CD14-positive monocyte (primary cell): Measurements from ENCODE around the gene CYFIP2. TPM values are rescaled to one million over a fixed set of nuclear protein-coding genes. Genes with fewer than 3 reads are reported as not detected.

Source experiments
- DNase-seq, 3 donors: peaks; one replicate each; pipeline ENCODE4 v3.0.0-alpha.2; 2011 to 2022
- H2AFZ ChIP-seq: 2 replicates; pipeline ENCODE4 v1.6.0; 2012; ENCODE audit warnings: mild to moderate bottlenecking, low read depth, low read length, inconsistent platforms; ENCODE audit not compliant: insufficient read depth, poor library complexity, severe bottlenecking
- H3K27ac ChIP-seq, 2 donors: 1 replicate in 1 of 2; 2 replicates in 1 of 2; pipeline ENCODE4 v1.5.1; 2012 to 2013; ENCODE audit warnings: low read length in 2 of 2, control low read depth in 1 of 2, inconsistent platforms in 1 of 2, low read depth in 1 of 2, mild to moderate bottlenecking in 1 of 2
- H3K27me3 ChIP-seq, 2 donors: one replicate each; pipeline versions ENCODE4 v1.6.0 to v1.6.1; 2011 to 2013; ENCODE audit warnings: low read length in 2 of 2; ENCODE audit not compliant: control insufficient read depth in 2 of 2, insufficient read depth in 2 of 2
- H3K36me3 ChIP-seq, 2 donors: replicated peaks in 1 of 2; 1 replicate in 1 of 2; 2 replicates in 1 of 2; pipeline versions ENCODE4 v1.5.1 to v1.6.1; 2012 to 2013; ENCODE audit warnings: low read length in 2 of 2, control low read depth in 1 of 2, inconsistent platforms in 1 of 2, mild to moderate bottlenecking in 1 of 2; ENCODE audit not compliant: insufficient read depth in 2 of 2, control insufficient read depth in 1 of 2
- H3K4me1 ChIP-seq, 2 donors: 1 replicate in 1 of 2; 2 replicates in 1 of 2; pipeline versions ENCODE4 v1.5.1 to v1.6.1; 2012 to 2013; ENCODE audit warnings: low read length in 2 of 2, control low read depth in 1 of 2, inconsistent platforms in 1 of 2, mild to moderate bottlenecking in 1 of 2, moderate library complexity in 1 of 2; ENCODE audit not compliant: insufficient read depth in 2 of 2, control insufficient read depth in 1 of 2
- H3K4me2 ChIP-seq: replicated peaks from 2 replicates; pipeline ENCODE3; 2012; ENCODE audit warnings: low read length, moderate library complexity, mild to moderate bottlenecking; ENCODE audit not compliant: poor library complexity, severe bottlenecking; ENCODE audit errors: extremely low read depth
- H3K4me3 ChIP-seq, 3 experiments: fragments of 200-600 bp in 1 of 3; sonication (generic) in 1 of 3; replicated peaks in 1 of 3; 1 replicate in 2 of 3; 2 replicates in 1 of 3; pipeline ENCODE4 v1.5.1; 2011 to 2013; ENCODE audit warnings: low read length in 3 of 3, mild to moderate bottlenecking in 3 of 3, control low read depth in 2 of 3, low read depth in 2 of 3, inconsistent platforms in 1 of 3, moderate library complexity in 1 of 3
- H3K79me2 ChIP-seq: 2 replicates; pipeline ENCODE4 v1.6.0; 2012; ENCODE audit warnings: mild to moderate bottlenecking, control low read depth, inconsistent platforms, low read length, moderate library complexity; ENCODE audit not compliant: insufficient read depth
- H3K9ac ChIP-seq: 2 replicates; pipeline ENCODE4 v1.6.0; 2017; ENCODE audit warnings: low read length, mild to moderate bottlenecking; ENCODE audit not compliant: insufficient read depth, poor library complexity, severe bottlenecking
- H3K9me3 ChIP-seq, 2 donors: replicated peaks in 1 of 2; 1 replicate in 1 of 2; 2 replicates in 1 of 2; pipeline versions ENCODE4 v1.5.1 to v1.6.1; 2012 to 2013; ENCODE audit warnings: low read length in 2 of 2, control low read depth in 1 of 2; ENCODE audit not compliant: control insufficient read depth in 1 of 2, insufficient read depth in 1 of 2
- H4K20me1 ChIP-seq: 2 replicates; pipeline ENCODE4 v1.6.0; 2012; ENCODE audit warnings: mild to moderate bottlenecking, low read length, control low read depth, moderate library complexity; ENCODE audit not compliant: insufficient read depth
- H3K27ac Mint-ChIP-seq, 7 donors: one replicate each; pipeline ENCODE4 v1.8.0; 2020; ENCODE audit warnings: mild to moderate bottlenecking in 7 of 7, mixed read lengths in 7 of 7, moderate library complexity in 6 of 7, inconsistent platforms in 2 of 7
- H3K27me3 Mint-ChIP-seq, 3 donors: one replicate each; pipeline ENCODE4 v1.8.0; 2021 to 2022; ENCODE audit warnings: low read depth in 3 of 3, mild to moderate bottlenecking in 3 of 3, mixed read lengths in 3 of 3, moderate library complexity in 3 of 3, inconsistent platforms in 1 of 3
- H3K36me3 Mint-ChIP-seq, 2 donors: one replicate each; pipeline ENCODE4 v1.8.0; 2020; ENCODE audit warnings: mixed read lengths in 2 of 2, inconsistent platforms in 1 of 2, mild to moderate bottlenecking in 1 of 2
- H3K4me1 Mint-ChIP-seq: one replicate; pipeline ENCODE4 v1.8.0; 2020; ENCODE audit warnings: mild to moderate bottlenecking, mixed read lengths
- H3K4me3 Mint-ChIP-seq, 2 donors: one replicate each; pipeline ENCODE4 v1.8.0; 2020; ENCODE audit warnings: mild to moderate bottlenecking in 2 of 2, mixed read lengths in 2 of 2, moderate library complexity in 1 of 2
- H3K9me3 Mint-ChIP-seq, 7 donors: one replicate each; pipeline ENCODE4 v1.8.0; 2020 to 2022; ENCODE audit warnings: mixed read lengths in 7 of 7, mild to moderate bottlenecking in 6 of 7, moderate library complexity in 6 of 7, inconsistent platforms in 2 of 7
- CTCF ChIP-seq: fragments of 200-600 bp; IDR thresholded peaks from one replicate; pipeline ENCODE4 v1.8.0; 2022; ENCODE audit warnings: antibody characterized with exemption, mild to moderate bottlenecking
- WGBS: methylation state at CpG from one replicate; pipeline ENCODE4 v1.1.5; 2013; ENCODE audit warnings: missing lambda C conversion rate; ENCODE audit not compliant: insufficient coverage; 5-methylcytosine and 5-hydroxymethylcytosine counted together
- intact Hi-C, 2 donors: fragments of 100-400 bp; cut with micrococcal nuclease; formaldehyde crosslinking; loops; one replicate each; pipeline versions ENCODE4 v1.15.0 to v1.15.1; 2023
- polyA plus RNA-seq, 3 donors: library from polyadenylated mRNA; depleted of rRNA in 1 of 3; unstranded in 2 of 3; stranded (reverse) in 1 of 3; fragments of 300-500 nt in 2 of 3; fragments of >200 nt in 1 of 3; fragmentation: Illumina TruSeq in 2 of 3; gene quantifications; 1 replicate in 2 of 3; 2 replicates in 1 of 3; pipeline ENCODE4 v1.2.3, GENCODE V29; 2012 to 2021

Gene CYFIP2
- polyA plus RNA-seq, 3 donors = 33.6 to 45.6 (median 36.0) TPM

- peak; percentile 70 for TF ChIP-seq CTCF
- Mint-ChIP-seq H3K36me3 (no peaks in the 10 kb centered on the region), H3K9me3 (peaks cover 0 to 12% (median 4%) of the 10 kb centered on the region in 7 donors), H3K4me3 (no peak overlapping the region), H3K27me3 (peaks cover 2 to 6% (median 5%) of the 10 kb centered on the region in 3 donors), H3K4me1 (peaks cover 5% of the 10 kb centered on the region), H3K27ac (peak overlapping the region in 2 of 7 donors; percentile 30 to 78)
- Histone ChIP-seq H3K27ac (no peak overlapping the region), H3K9me3 (no peaks in the 10 kb centered on the region), H2AFZ (peak overlapping the region; percentile 26), H3K4me2 (no peak overlapping the region), H3K27me3 (no peaks in the 10 kb centered on the region), H3K36me3 (no peaks in the 10 kb centered on the region), H3K4me1 (no peaks in the 10 kb centered on the region), H4K20me1 (no peaks in the 10 kb centered on the region), H3K9ac (no peak overlapping the region), H3K4me3 (no peak overlapping the region), H3K79me2 (no peaks in the 10 kb centered on the region)
- DNase-seq = peak; percentile 56 to 75 (median 72)
- intact Hi-C loops = loop anchor here (5.0 kb wide), 3 partner anchors 41 to 311 kb away; partner anchors contain the start of gene LSM11 (in 1 of the 2)
- WGBS = 100% methylated on average over 1 of the region's 4 CpGs
These were observed 165.7 kb downstream of the CYFIP2 start for GRCh38 chr5:157431544-157432200.

GRCh38 chr5:157434096-157434495 is 168.2 kb downstream of the CYFIP2 start:
- H3K4me3 ChIP-seq = no peak overlapping the region
- 100% methylated on average over 3 of the region's 4 CpGs for WGBS
- peaks cover 5% of the 10 kb centered on the region for H3K4me1 Mint-ChIP-seq
- H3K79me2 ChIP-seq = no peaks in the 10 kb centered on the region
- peaks cover 0 to 10% (median 4%) of the 10 kb centered on the region in 7 donors for H3K9me3 Mint-ChIP-seq
- TF ChIP-seq CTCF = no peak
- H3K4me1 ChIP-seq = no peaks in the 10 kb centered on the region
- no peaks in the 10 kb centered on the region for H3K27me3 ChIP-seq
- no peak overlapping the region for H3K27ac ChIP-seq
- H3K27ac Mint-ChIP-seq = no peak overlapping the region
- no peak for DNase-seq
- no peaks in the 10 kb centered on the region for H3K36me3 ChIP-seq
- intact Hi-C loops = loop anchor here (5.0 kb wide), 3 partner anchors 38 to 308 kb away; partner anchors contain the start of gene LSM11 (in 1 of the 2)
- H3K36me3 Mint-ChIP-seq = no peaks in the 10 kb centered on the region
- H3K9ac ChIP-seq = no peak overlapping the region
- H3K27me3 Mint-ChIP-seq = peaks cover 0 to 5% (median 2%) of the 10 kb centered on the region in 3 donors
- no peak overlapping the region for H3K4me3 Mint-ChIP-seq
- no peaks in the 10 kb centered on the region for H3K9me3 ChIP-seq
- H4K20me1 ChIP-seq = no peaks in the 10 kb centered on the region
- H3K4me2 ChIP-seq = no peak overlapping the region
- no peak overlapping the region for H2AFZ ChIP-seq
